Muscle layer of colon (tissue), 2 donors: ENCODE measurements around the gene ARHGEF37.
"Not testable (repeated sequence)": the region's sequence is repeated elsewhere in the genome, so short reads cannot be mapped to it uniquely, and the experiment has no call there.

Experiments used
- H3K27ac ChIP-seq: one replicate; pipeline ENCODE4 v1.7.0; 2013; ENCODE audit warnings: low read depth, mild to moderate bottlenecking, low read length, moderate library complexity
- H3K27me3 ChIP-seq, 2 donors: one replicate each; pipeline ENCODE4 v1.7.0; 2013; ENCODE audit warnings: low read length in 2 of 2, mild to moderate bottlenecking in 2 of 2; ENCODE audit not compliant: insufficient read depth in 2 of 2, control insufficient read depth in 1 of 2
- H3K36me3 ChIP-seq: one replicate; pipeline ENCODE4 v1.7.0; 2013; ENCODE audit warnings: mild to moderate bottlenecking, low read length; ENCODE audit not compliant: insufficient read depth
- H3K4me1 ChIP-seq: one replicate; pipeline ENCODE4 v1.7.0; 2013; ENCODE audit warnings: mild to moderate bottlenecking, low read length; ENCODE audit not compliant: insufficient read depth
- H3K4me3 ChIP-seq, 2 donors: one replicate each; pipeline ENCODE4 v1.7.0; 2013; ENCODE audit warnings: low read length in 2 of 2, low read depth in 1 of 2, mild to moderate bottlenecking in 1 of 2, moderate library complexity in 1 of 2
- H3K9ac ChIP-seq: one replicate; pipeline ENCODE4 v1.7.0; 2013; ENCODE audit warnings: low read length
- H3K9me3 ChIP-seq: one replicate; pipeline ENCODE4 v1.7.0; 2013; ENCODE audit warnings: mild to moderate bottlenecking, low read length
- donor health status: abdominal sarcoma.
- donor health status: Adenocarcinoma of cecum.

ARHGEF37 gene

DNA sequence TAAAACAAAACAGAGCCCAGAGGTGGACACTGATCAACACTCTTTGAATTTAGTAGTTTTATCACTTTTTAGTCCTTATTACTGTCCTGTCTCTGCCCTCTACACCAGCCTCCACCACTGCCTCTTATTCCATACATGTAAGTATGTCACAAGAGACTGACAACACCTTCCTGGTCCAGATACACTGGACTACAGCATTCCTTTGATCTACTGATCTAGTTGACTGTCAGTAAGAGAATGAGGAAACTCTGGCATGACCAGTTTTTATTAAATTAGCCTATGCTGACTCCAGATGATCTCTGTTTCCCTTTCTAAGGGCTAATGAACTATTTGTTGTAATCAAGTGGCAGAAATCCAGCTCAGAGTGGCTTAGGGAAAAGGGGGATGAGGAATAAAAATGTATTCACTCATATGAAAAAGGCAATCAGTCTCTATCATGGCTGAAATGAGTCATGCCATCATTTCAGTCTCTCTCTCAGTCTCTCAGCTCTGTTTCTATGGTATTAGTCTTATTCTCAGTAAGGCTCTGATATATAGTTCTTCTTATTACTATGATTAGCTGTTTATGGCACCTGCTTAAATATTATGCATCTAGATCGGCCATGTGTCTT is 5.5 kb downstream of the ARHGEF37 start:
- H3K9ac ChIP-seq = no peak overlapping the region
- peaks cover 44% of the 10 kb centered on the region for H3K4me1 ChIP-seq
- H3K27ac ChIP-seq = no peak overlapping the region

DNA sequence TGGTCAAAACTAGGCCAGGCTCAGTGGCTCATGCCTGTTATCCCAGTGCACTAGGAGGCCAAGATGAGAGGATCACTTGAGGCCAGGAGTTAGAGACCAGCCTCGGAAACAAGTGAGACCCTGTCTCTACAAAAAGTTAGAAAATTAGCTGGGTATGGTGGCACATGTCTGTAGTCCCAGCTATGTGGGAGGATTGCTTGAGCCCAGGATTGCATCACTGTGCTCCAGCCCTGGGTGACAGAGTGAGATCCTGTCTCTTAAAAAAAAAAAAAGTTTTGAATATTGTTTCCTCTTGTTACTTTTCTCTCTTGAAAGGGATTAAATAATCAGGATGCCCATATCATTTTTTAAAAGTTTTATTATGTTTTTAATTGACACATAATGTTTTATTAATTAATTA is 7.6 kb downstream of the ARHGEF37 start:
- H3K27me3 ChIP-seq = no peaks in the 10 kb centered on the region
- no peaks in the 10 kb centered on the region for H3K9me3 ChIP-seq
- no peak overlapping the region for H3K9ac ChIP-seq
- peaks cover 29% of the 10 kb centered on the region for H3K4me1 ChIP-seq
- no peak overlapping the region for H3K27ac ChIP-seq
- H3K4me3 ChIP-seq = no peak overlapping the region
- peaks cover 6% of the 10 kb centered on the region for H3K36me3 ChIP-seq

More for the DNA sequence above, 5.5 kb downstream of the ARHGEF37 start:
- Histone ChIP-seq H3K27me3 (no peaks in the 10 kb centered on the region), H3K4me3 (no peak overlapping the region), H3K9me3 (no peaks in the 10 kb centered on the region), H3K36me3 (peaks cover 6% of the 10 kb centered on the region)

DNA sequence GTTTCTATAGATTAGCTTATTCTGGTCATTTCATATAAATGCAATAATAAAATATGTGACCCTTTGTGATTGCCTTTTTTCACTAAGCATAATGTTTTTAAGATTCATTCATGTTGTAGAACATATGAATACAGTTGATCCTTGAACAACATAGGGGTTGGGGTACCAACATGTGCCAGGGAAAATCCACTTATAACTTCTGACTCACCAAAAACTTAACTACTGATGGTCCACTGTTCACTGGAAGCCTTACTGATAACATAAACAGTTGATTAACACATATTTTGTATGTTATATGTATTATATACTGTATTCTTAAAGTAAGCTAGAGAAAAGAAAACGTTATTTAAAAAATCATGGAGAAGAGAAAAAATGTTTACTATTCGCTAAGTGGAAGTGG is 12.1 kb downstream of the ARHGEF37 start:
- Histone ChIP-seq H3K27me3 (no peaks in the 10 kb centered on the region), H3K9ac (no peak overlapping the region), H3K27ac (no peak overlapping the region), H3K4me3 (no peak overlapping the region), H3K9me3 (no peaks in the 10 kb centered on the region), H3K4me1 (peaks cover 22% of the 10 kb centered on the region), H3K36me3 (peaks cover 11% of the 10 kb centered on the region)

DNA sequence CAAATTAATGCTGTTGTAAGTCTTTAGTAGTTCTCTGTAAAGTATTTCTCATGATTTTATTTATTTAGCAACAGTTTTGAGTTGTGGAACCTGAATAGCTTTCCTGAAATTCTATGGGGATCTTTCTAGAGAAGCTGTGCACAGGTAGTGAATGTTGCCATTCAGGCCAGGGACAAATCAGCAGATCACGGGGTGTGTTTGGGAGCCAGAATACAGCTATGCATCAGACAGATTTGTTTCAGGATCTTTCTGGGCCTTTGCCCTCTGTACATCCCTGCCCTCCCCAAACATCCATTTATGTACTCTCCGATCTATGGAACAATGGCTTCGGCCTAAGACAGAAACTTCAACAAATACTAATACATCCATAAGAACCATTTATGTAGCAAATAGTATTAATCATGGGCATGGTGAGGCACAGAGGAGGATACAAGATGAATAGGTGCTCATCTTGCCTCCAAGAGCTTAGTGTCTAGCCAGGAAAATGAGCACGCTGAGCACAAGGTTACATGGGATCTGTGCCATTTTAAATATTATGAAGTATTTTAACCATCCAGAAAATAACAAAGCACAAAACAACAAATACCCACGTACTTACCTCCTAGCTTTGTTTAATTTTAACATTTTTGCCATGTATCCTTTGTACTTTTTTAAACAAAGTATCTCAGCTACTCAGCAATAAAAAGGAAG is 13.1 kb downstream of the ARHGEF37 start:
- no peaks in the 10 kb centered on the region for H3K27me3 ChIP-seq
- peaks cover 11% of the 10 kb centered on the region for H3K36me3 ChIP-seq
- H3K9me3 ChIP-seq = no peaks in the 10 kb centered on the region
- H3K4me3 ChIP-seq = no peak overlapping the region
- no peak overlapping the region for H3K9ac ChIP-seq
- no peak overlapping the region for H3K27ac ChIP-seq
- peaks cover 21% of the 10 kb centered on the region for H3K4me1 ChIP-seq

DNA sequence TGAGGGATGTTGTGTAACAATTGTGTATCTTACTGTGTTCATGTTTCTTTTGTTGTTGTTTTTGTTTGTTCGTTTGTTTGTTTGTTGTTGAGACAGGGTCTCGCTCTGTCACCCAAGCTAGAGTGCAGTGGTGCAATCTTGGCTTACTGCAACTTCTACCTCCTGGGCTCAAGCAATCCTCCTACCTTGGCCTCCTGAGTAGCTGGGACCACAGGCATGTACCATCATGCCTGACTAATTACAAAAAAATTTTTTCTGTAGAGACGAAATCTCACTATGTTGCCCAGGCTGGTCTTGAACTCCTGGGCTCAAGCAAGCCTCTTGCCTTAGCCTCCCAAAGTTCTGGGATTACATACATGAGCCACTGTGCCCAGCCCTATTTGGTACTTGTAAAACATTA is 13.8 kb downstream of the ARHGEF37 start:
- H3K9ac ChIP-seq, H3K27me3 ChIP-seq, H3K27ac ChIP-seq, H3K9me3 ChIP-seq, H3K4me3 ChIP-seq, H3K36me3 ChIP-seq: not testable (repeated sequence)
- H3K4me1 ChIP-seq = peaks cover 21% of the 10 kb centered on the region

DNA sequence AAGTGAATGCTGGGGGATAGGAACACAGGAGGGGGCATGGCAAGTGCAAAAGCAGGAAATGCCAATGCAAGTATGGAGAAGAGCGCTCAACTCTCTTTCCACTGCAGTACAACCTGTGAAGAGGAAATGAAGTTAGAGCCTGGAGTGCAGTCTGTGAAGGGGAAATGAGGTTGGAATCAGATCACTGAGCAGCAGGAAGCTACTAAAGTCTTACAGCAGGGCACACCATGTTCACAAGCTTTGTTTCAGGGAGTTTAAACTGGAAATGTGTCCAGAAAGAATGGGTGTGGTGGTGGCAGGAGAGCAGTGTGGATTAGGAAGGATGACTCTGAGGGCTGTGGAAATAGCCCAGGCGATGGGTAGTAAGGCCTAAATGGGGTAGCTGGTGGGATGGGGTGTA is 15.4 kb downstream of the ARHGEF37 start:
- H3K9me3 ChIP-seq = no peaks in the 10 kb centered on the region
- no peak overlapping the region for H3K9ac ChIP-seq
- H3K4me1 ChIP-seq = peaks cover 21% of the 10 kb centered on the region
- no peaks in the 10 kb centered on the region for H3K27me3 ChIP-seq
- peaks cover 13% of the 10 kb centered on the region for H3K36me3 ChIP-seq
- H3K4me3 ChIP-seq = no peak overlapping the region
- H3K27ac ChIP-seq = no peak overlapping the region

DNA sequence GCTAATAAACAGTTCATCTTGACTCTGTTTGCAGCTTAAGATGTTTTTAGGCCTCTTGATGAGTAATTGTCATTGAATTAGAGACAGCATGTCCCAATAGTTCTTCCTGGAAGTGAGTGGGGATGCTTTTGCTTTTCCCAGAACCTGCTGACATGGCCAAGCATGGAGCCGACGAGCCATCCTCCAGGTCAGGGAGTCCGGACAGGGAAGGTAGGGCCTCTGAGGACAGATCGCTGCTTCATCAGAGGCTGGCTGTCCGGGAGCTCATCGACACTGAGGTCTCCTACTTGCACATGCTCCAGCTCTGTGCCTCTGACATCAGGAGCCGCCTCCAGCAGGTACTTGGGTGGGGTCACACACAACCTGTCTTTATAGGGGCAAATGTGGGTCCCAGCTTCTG is 16.3 kb downstream of the ARHGEF37 start:
- Histone ChIP-seq H3K27ac (no peak overlapping the region), H3K9me3 (no peaks in the 10 kb centered on the region), H3K4me3 (no peak overlapping the region), H3K9ac (no peak overlapping the region), H3K36me3 (peaks cover 21% of the 10 kb centered on the region), H3K27me3 (no peaks in the 10 kb centered on the region), H3K4me1 (peaks cover 21% of the 10 kb centered on the region)

DNA sequence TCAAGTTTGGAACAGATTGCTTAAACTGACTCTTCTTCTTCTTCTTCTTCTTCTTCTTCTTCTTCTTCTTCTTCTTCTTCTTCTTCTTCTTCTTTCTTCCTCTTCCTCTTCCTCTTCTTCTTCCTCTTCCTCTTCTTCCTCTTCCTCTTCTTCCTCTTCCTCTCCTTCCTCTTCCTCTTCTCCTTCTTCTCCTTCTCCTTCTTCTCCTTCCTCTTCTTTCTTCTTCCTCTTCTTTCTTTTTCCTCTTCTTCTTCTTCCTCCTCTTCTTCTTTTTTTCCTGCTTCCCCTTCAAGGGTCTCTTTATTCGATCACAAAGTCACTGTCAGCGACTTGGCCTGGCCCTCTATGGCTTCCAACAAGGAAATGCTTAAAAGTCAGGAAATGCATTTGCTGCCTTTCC is 16.9 kb downstream of the ARHGEF37 start:
- not testable (repeated sequence) for H3K27ac ChIP-seq
- H3K4me1 ChIP-seq = peaks cover 21% of the 10 kb centered on the region

DNA sequence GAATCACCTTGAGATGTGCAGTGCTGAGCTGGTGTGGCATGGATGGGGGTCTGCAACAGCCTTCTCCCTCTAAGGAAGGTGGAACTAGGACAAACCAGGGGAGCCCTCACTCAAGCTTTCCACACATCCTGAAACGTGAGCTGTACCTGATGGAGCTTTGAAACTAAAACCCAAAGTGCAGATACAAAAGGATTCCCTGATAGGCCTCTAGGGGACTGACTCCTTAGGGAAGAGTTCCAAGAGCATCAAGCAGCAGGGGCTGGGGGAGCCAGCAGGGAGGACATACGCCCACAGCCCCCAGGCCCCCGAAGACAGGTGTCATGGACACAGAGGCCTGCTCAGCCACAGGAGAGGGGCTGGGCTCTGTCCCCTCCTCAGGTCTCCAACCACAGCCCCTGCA is 17.7 kb downstream of the ARHGEF37 start:
- Histone ChIP-seq H3K4me1 (peaks cover 20% of the 10 kb centered on the region), H3K27ac (no peak overlapping the region), H3K9me3 (no peaks in the 10 kb centered on the region), H3K9ac (no peak overlapping the region), H3K36me3 (peaks cover 33% of the 10 kb centered on the region), H3K27me3 (no peaks in the 10 kb centered on the region), H3K4me3 (no peak overlapping the region)

More for the DNA sequence above, 16.9 kb downstream of the ARHGEF37 start:
- H3K36me3 ChIP-seq = peaks cover 25% of the 10 kb centered on the region
- not testable (repeated sequence) for H3K9ac ChIP-seq, H3K27me3 ChIP-seq, H3K4me3 ChIP-seq, H3K9me3 ChIP-seq

DNA sequence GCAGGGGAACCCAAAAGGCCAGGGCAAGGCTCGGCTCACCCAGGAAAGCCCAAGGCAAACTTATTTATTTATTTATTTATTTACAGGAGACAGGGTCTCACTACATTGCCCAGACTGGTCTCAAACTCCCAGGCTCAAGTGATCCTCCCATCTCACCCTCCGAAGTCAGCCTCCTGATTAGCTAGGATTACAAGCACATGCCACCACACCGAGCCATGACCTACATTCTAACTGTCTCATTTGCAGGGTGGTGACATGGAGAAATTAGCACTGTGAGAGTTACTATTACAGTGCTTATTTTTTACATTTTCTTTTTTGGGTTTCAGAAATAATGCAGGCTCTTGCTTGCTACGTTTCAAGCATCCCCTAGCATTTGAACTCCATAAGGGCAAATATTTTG is 18.1 kb downstream of the ARHGEF37 start:
- no peaks in the 10 kb centered on the region for H3K27me3 ChIP-seq
- peaks cover 15% of the 10 kb centered on the region for H3K4me1 ChIP-seq
- no peak overlapping the region for H3K4me3 ChIP-seq
- H3K9me3 ChIP-seq = no peaks in the 10 kb centered on the region
- no peak overlapping the region for H3K9ac ChIP-seq
- peaks cover 34% of the 10 kb centered on the region for H3K36me3 ChIP-seq
- no peak overlapping the region for H3K27ac ChIP-seq

DNA sequence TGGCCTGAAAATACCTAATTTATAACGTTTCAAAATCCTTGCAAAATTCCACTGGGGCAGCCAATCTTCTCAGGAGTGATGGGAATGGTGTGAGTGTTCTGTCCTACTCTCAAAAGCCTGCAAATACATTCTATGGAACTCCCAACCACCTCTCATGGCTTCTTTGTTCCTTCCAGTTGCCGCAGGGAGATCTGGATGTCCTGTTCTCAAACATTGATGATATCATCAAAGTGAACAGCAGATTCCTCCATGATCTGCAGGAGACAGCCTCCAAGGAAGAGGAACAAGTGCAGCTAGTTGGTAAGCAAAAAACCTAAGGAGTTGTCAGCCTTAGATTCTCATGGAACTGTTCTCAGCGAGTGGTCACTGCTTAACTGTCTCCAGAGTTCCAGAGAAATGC is 19.6 kb downstream of the ARHGEF37 start:
- Histone ChIP-seq H3K4me3 (no peak overlapping the region), H3K27me3 (no peaks in the 10 kb centered on the region), H3K9ac (no peak overlapping the region), H3K36me3 (peaks cover 41% of the 10 kb centered on the region), H3K9me3 (no peaks in the 10 kb centered on the region), H3K27ac (no peak overlapping the region), H3K4me1 (peaks cover 5% of the 10 kb centered on the region)

DNA sequence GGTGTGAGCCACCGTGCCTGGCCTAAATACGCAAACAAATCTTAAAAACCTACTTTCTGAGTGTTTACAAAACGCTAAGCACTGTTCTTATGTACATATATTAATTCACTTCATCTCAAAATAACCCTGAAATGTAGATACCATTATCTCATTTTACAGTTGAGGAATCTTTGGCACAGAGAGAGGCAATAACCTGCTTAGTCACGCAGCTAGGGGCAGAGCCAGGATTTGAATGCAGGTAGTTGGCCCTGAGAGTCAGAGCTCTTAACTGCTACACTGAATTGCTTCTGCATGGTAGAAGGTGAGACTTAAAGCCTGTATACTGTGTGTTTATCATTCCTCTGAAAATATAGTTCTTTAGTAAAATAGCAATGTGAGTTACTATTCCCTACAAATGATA is 21.9 kb downstream of the ARHGEF37 start:
- H3K36me3 ChIP-seq = peaks cover 48% of the 10 kb centered on the region
- no peaks in the 10 kb centered on the region for H3K4me1 ChIP-seq
- H3K27me3 ChIP-seq = no peaks in the 10 kb centered on the region
- no peak overlapping the region for H3K27ac ChIP-seq
- H3K9me3 ChIP-seq = no peaks in the 10 kb centered on the region
- H3K9ac ChIP-seq = no peak overlapping the region
- no peak overlapping the region for H3K4me3 ChIP-seq
